Transverse colon (tissue), 4 donors: ENCODE data around the gene SMKR1.

Experiments
- CTCF ChIP-seq, 5 experiments: fragments of 200-600 bp in 3 of 5; fragments of 450-650 bp in 2 of 5; sonication (generic) in 3 of 5; IDR thresholded peaks; 1 replicate in 2 of 5; 2 replicates in 3 of 5; pipeline ENCODE4 v1.5.1; 2016 to 2017; ENCODE audit warnings: antibody characterized with exemption in 5 of 5, inconsistent platforms in 3 of 5, mild to moderate bottlenecking in 2 of 5, moderate library complexity in 1 of 5
- POLR2A ChIP-seq: fragments of 450-650 bp; IDR thresholded peaks from one replicate; pipeline ENCODE4 v1.6.1; 2016; ENCODE audit warnings: antibody characterized with exemption, mild to moderate bottlenecking, moderate library complexity
- POLR2AphosphoS5 ChIP-seq, 3 donors: sonication (generic); formaldehyde crosslinking; IDR thresholded peaks; one replicate each; pipeline ENCODE4 v1.6.1; 2016; ENCODE audit warnings: antibody characterized with exemption in 3 of 3

DNA sequence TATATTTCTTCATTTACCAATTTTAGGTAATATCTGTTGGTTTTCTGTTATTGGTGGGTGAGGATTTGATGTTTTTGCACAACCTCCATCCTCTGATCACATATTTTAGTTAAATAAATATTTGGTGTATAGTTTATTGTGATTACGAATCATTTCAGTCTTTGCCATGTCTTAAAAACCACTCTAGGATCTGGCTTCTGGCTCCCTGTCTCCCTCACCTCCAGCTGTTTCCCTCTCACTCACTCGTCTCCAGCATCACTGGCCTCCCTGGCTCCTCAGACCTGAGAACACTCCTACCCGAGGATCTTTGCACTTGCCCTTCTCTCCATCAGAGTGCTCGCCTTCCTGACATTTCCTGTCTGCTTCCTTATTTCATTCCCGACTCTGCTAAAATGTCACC lies 58.5 kb downstream of the SMKR1 start:
- TF ChIP-seq CTCF (IDR thresholded peaks at IDR 0.05) (no peak), POLR2AphosphoS5 (IDR thresholded peaks at IDR 0.05) (no peak), POLR2A (no peak)
